ENCODE data around the gene CCBE1. TPM values are rescaled to one million over a fixed set of nuclear protein-coding genes. Genes with fewer than 3 reads are reported as not detected.
"Not testable (repeated sequence)": the region's sequence is repeated elsewhere in the genome, so short reads cannot be mapped to it uniquely, and the experiment has no call there.

CCBE1 gene
- total RNA-seq, 1 experiment from 2014 or later = 6.5 TPM

DNA sequence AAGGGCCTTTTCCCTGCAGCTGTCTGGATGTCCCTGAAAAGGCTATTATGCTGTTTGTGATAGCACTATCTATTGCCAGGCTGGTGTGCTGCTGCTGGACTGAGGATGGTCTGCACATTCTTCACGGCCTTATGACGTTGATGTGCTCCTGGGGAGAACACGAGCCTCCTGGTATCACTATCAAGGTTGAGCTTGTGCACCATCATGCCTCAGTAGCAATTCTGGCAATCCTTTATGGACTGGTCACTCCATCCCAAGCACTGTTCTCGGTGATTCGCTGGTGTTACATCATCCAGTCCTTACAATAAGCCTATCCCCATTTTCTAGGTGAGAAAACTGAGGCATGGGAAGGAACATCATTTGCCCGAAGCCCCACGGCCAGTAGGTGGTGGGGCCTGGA lies 18.2 kb upstream of the CCBE1 start:
- no peak for DNase-seq (ENCODE audit: low read depth)

DNA sequence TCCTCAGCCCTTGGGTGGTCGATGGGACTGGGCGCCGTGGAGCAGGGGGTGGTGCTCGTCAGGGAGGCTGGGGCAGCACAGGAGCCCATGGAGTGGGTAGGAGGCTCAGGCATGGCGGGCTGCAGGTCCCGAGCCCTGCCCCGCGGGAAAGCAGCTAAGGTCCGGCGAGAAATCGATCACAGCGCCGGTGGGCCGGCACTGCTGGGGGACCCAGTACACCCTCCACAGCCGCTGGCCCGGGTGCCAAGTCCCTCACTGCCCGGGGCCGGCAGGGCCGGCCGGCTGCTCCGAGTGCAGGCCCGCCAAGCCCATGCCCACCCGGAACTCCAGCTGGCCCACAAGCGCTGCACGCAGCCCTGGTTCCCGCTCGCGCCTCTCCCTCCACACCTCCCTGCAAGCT lies 16.9 kb upstream of the CCBE1 start:
- not testable (repeated sequence) for DNase-seq (ENCODE audit: low read depth)

DNA sequence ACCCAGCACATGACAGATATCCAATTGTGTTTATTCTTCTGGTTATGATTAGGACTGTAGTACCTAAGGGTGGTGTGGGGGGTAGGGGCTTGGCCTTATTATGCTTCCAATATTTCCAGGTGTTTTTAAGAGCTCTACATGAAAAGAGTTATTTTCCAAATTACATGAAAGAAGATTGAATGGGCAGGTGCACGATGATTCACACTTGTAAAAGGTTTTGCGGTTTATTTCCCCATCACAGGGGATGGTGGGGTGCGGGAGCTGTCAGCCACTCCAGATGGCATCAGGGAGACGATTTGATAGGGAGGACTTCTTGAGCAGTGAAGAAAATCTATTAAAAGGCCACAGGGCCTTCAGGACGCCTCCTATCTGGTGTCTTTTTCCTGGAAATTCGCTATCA lies 15.1 kb upstream of the CCBE1 start:
- DNase-seq (ENCODE audit: low read depth) = no peak

DNA sequence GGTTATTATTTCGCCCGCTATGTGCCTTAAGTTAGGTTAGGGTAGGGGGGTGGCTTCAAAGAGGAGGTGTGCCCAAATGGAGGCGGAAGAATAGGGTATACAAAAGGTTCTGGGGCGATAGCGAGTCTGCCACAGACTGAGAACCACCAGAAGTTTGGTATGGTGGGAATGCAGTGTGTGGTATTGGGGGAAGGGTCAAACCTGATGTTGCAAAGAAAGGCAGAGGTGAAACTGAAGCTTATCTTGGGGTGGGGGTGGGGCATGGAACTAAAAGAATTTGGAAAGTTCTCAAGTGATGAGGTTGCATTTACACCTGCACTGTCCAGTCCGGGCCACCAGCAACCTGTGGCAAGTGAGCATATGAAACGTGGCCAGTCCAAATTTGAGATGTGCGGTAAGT lies 11.8 kb upstream of the CCBE1 start:
- no peak for DNase-seq (ENCODE audit: low read depth)

DNA sequence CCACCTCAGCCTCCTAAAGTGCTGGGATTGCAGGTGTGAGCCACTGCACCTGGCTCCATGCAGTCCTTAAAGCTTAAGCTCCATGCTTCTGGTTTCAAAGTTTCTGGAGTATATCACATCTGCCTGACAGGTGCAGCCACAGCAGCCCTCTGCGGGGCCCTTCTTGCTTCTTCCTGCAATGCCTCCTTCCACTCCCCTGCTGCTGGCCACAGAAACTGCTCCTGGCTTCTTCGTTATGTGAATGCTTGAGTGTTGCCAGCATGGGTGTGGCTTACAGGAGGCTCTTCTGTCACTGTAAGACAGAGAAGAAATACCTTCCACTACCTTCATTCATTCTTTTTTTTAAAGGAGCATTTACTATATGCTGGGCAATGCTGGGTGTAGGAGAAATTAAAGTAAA lies 10.1 kb upstream of the CCBE1 start:
- DNase-seq (ENCODE audit: low read depth) = no peak

DNA sequence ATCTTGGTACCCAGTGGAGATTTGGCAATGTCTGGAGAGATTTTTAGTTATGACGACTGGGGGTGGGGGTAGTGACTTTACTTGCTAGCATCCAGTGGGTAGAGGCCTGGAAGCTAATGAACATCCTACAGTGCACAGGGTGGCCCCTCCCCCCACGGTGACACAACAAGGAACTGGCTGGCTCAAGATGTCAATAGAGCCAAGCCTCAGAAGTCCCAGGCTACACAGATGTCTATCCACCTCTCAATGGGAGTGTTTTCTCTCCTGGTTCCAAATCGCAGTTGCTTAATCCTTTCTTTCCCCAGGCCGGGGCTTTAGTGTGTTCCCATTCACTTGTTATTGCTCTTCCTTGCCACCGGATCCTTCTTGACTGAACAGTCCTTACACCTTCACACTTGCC lies 9.3 kb upstream of the CCBE1 start:
- no peak for DNase-seq (ENCODE audit: low read depth)

DNA sequence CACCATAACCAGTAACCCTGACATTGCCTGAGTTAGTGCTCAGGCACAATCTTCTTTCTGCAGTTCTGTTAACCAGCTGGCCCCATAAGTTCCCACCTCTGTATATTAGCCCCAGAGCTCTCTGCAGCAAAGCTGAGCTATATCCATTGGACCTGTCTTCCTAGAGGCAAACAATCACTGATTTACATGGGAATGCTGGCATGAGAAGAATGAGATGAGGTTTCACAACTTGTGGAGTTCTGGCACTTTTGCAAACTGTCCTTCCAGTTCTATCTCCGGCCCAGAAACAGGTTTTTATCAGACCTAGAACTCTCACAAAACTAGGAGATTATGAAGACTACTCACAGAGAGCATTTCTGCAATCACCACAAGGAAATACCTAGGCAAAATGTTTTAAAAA lies 7.9 kb upstream of the CCBE1 start:
- DNase-seq (ENCODE audit: low read depth) = no peak

DNA sequence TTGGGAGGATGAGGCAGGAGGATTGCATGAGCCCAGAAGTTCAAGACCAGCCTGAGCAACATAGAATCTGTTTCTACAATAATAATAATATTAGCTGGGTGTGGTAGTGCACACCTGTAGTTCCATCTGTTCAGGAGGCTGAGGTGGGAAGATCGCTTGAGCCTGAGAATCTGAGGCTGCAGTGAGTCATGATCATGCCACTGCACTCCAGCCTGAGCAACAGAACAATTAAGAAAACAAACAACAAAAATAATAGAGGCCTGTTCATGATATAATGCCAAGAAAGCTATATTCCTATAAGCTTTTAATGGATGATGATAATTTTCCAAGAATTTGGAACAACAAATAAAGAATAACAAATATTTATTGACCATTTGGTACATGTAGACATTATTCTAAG lies 6.9 kb upstream of the CCBE1 start:
- no peak for DNase-seq (ENCODE audit: low read depth)

DNA sequence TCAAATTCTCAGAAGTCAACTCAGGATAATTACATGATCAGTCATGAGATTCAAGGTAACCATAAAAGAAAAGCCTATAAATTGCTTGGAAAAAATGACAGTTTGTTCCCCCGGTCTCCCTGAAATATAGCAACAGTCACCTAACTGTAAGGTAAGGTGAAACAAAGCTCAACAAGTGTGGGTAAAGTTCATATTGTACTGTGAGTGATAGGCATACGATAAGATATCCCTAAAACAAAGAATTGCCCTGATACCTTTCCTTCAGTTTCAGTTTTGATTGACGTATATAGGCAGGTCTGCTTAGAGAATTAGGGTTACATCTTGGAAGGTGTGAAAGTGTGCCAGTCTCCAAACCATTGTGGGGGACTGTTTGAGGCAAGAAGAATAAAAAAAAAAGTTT lies 4.0 kb upstream of the CCBE1 start:
- no peak for DNase-seq (ENCODE audit: low read depth)

DNA sequence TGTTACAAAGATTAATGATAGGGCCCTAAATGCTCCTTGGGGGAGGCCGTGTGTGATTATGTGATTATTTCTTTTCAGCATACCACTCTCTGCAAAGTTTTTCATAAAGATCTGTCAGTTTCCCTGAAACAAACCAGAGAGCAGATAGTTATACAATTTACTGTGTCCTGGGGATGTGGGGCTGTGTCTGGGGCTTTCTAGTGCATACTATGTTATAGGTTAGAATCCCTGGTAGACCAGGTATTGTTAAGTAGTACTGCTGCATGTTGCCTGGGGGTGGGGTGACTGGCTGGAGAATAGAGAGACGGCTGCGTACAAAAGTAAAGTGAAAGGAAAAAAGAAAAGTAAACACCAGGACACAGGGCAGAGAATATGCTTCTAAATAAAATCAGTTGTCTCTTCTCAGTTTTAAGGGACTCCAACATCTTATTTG lies 3.3 kb upstream of the CCBE1 start:
- DNase-seq (ENCODE audit: low read depth) = no peak

DNA sequence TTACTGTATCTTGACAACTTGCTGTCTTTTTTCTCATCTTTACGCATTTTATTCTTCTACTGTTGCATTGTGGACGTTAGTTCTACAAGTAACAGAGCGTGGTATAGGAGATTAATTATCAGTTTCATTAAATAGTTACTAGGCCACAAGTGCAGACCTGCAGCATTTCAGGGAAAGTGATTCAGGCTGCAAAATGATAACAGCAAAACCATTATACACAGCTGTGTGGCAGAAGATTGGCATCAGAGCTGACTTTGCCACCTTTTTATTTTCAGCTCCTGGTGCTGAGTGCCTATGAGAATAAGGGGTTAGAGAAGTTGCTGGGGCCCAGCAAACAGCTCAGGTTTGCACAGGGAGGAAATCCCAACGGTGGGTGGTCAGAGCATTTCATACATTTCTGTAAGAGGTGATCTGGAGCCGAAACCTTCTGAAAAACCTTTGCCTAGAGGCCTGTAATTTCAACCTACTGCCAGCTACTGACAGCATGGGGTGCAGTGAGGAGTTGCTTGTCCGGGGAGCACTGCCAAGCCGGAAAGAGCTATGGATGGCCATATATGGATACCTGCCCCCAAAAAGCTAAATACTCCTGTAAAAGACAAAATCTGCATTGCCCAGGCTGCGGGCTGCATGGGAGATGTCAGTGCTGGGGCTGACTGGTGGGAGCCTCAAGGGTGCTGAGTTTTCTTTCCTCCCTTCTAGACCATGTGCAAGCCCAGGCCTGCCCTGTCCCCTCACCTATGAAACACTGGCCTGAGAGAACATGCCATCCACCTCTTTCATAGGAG lies 2.7 kb upstream of the CCBE1 start:
- no peak for DNase-seq (ENCODE audit: low read depth)

DNA sequence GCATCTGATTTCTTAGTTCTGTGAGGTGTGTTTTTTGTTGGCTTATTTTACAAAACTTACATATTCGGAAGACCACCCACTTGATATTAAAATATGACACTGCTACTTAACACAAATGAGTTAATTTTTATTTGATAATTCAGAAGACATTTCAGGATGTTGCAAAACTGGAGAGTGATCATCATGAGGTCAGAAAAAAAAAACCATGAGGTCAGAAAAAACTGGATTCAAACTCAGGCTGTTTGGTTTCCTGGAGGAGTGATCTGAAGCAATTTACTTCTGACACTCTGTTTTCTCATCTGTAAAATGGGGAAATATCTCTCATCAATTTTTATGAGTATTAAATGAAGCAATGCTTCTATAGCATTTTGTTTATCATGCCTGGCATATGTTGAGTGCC lies 1.8 kb upstream of the CCBE1 start:
- DNase-seq (ENCODE audit: low read depth) = no peak

DNA sequence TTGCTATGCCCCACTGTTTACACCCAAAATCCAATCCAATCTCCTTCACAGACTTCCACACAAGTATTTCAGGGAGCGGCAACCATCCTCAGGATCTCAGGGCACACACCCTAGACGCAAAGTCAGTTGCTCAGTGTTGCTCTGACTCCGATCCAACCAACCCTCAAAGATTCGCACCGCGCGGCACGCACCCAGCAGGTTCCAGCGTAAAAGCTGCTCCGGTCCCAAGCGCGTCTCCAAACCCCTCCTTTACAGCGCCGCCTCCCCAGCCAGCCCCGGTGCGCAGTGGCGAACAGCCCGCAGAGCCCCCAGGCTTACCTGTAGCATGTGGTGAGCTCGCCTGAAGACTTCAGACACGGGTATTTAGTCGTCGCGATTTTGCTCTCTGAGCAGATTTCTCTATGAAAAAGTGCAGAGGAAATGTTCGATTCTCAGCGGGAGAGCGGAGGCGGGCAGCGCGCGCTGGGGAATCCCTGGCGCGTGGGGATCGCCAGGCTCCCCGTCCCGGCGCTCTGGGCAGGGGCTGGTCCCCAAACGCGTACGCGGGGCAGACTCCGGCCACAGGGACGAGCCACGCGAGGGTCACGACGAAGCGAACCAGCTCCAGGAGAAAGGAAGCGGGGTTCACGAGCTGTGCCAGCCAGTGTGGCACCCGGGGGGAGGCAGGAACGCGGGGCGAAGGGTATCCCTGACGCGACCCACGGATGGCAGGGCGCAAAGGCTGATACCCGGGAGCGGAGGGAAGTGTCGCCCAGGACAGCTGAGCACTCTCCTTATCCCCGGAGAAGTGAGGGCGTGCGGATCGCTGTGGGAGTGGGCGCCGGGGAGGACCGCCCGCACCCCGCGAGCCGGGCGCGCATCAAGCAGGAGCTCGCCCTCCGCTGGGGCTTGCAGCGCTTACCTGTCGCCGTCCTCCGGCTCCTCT lies 650 bp downstream of the CCBE1 start:
- DNase-seq (ENCODE audit: low read depth) = peak; percentile 17

DNA sequence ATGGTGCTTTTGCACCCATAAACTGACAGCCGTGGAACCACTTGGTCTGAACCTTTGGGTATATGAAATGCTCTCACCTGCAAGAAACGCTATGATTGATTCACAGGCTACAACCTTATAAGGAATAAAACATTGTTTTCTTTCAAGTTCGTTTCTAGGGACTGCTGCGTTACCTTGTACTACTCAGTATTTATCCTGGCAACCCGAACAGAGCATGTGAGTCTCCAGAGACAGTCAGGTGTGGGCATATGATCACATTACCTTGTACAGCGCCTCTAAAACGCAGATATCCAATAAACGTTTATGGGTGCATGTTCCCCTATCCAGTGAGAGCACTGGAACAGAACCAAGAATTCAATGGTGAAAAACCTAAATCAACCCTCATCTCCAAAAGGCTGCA lies 1.7 kb downstream of the CCBE1 start:
- DNase-seq (ENCODE audit: low read depth) = no peak

DNA sequence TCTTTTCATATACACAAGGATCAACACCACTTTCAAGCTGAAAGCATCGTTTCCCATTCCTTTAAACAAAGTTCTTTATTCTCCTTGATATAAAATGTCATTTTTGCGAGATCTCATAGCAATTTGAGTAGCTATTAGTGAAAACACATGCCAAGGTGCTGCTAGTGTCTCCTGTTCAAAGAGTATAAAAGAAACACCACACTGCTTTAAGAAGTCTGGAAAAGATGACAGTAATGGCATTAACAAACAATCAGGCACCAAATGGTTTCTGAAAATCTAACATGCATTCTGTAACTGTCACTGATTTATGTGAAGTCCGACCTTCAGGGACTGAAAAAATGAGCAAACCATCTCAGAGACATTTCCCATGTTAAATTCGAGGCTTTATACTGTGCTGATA lies 2.4 kb downstream of the CCBE1 start:
- DNase-seq (ENCODE audit: low read depth) = no peak

DNA sequence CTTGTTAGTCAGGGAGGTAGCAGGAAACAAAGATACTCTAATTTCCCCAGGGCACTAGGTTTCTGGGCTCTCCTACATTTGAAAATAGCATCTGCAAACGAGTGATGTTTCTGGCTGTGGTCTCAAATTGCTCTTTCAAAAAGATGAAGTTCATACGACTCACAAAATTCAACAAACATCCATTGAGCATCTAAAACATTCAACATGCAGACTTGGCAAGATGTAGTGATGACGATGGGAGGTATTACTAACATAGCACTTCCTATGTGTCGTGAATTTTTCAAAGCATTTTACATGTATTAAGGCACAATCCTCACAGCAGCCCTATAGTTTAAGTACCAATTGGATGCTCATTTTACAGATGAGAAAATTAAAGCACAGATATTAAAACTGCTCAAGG lies 5.2 kb downstream of the CCBE1 start:
- DNase-seq (ENCODE audit: low read depth) = no peak

DNA sequence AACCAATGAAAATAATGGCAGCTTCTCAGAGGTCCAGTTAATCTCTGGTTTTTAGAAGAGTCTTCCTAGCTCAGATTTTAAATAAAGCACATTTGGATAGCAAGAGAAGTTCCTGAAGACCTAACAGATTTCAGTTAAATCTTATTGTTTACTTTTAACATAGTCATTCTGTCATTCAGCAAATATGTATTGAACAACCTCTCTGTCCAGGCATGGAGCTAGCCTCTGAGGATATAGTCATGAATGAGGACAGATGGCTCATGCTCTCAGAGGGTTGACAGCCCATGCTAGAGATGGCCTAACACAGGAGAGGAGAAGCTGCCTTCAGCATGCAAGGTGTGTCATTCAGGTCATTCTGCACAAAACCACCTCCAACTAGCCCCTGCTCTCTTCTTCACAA lies 6.2 kb downstream of the CCBE1 start:
- DNase-seq (ENCODE audit: low read depth) = peak; percentile 84

DNA sequence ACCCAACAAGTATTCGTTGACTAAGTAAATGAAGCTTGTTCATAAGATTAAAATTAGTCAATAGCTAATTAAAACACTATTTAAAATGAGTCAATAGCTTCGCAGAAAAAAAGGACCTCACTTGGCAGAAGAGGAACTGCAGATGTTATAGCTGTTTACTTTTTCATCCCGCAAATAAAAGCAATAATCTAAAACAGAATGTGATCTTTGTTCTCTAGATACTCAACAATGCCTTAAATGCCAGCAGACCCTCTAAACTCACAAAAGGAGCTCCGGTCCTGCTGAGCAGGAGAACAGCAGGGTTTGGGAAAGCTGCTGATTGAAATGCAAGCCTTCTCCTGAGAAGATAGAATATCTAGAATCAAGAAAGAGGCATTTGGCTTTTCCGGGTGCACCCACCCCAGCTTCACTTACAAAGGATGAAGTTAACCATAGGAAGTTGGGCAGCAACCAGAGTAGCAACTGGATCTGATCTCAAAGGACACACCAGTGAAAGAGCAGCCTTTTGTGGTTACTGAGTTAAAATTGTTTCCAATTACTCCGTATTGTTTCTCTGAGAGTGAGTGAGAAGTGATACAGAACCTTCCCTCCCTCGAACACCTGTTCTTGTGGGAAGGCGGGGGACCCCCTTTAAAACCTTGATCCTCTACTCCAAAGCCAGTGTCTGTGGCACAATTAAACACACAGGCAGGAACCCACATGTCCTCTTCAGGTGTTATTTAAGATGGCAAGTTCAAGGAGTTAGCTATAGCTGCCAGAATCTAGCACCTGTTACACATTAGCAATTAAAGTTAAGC lies 6.8 kb downstream of the CCBE1 start:
- DNase-seq (ENCODE audit: low read depth) = no peak

DNA sequence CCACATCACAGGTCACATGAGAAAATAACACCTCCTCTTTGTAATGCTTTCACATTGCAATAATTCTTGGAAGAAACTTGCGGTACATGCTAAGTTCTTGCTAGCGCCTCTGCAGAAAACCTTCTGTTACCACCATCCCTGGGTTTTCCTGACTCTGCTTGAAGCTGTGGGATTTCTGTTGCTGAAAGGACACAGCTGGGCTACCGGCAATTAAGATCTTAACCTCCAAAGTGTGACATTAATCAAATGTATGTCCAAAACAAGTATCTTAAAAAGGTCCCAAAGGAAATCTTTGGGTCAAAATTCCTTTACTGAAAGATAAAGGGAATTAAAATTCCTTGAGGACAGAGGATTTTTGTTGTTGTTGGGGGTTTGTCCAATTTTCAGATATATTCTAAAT lies 7.5 kb downstream of the CCBE1 start:
- DNase-seq (ENCODE audit: low read depth) = no peak

DNA sequence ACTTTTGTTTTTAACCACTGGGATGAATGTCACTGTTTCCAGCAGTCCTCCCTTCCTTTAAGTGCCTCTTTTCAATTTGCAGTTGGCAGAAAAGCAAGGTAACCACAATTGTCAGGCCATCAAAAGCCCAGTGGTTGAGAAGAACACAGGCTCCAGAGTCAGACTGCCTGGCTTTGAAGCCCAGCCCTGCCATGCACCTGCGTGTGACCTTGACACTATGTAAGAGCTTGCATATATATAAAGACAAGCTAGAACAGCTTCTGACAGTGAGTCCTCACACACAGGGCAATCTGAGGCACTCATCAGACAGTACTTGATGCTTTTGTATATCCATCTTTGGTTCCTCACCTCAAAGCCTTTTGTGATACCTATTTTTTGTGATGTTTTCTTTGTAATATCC lies 11.0 kb downstream of the CCBE1 start:
- DNase-seq (ENCODE audit: low read depth) = no peak

DNA sequence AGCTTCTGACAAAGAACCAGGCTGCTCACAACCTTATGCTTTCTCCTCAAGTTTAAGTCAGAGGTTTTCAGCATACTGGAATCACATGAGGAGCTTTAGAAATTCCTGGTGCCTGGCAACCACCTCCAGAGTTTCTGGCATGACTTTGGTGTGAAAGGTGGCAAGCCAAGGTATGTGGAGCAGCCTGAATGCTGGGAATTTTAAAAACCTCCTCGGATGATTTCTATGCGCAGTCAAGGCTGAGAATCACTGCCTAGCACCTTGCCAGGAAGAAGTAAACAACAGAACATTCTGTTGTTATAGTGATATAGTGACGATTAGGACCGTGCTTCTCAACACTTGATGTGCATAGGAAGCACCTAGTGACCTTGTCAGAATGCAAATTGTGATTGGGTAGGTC lies 11.7 kb downstream of the CCBE1 start:
- no peak for DNase-seq (ENCODE audit: low read depth)

DNA sequence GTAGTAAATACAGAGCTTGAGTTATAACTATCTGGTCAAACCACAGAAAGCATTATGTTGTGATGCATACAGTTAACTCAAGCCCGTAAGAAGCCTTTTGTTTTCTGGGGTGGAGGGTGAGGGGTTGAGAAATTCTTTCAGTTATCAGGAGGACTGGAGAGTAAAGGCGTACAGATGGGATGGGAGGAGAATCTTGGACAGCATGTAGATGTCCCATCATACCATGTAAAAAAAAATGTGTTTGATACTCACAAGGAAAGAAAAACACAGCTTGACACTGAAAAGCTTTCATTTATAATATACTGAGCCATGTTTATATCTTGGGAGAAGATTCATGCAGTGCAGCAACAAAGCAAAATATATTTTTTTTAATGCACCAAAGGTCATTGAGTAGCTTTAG lies 12.4 kb downstream of the CCBE1 start:
- DNase-seq (ENCODE audit: low read depth) = no peak
